ENCODE data around the gene STUM. TPM values are rescaled to one million over a fixed set of nuclear protein-coding genes. Genes with fewer than 3 reads are reported as not detected.
A peak's percentile ranks its signal among the peaks of the same experiment; 100 is the strongest.
"Not testable (repeated sequence)": the region's sequence is repeated elsewhere in the genome, so short reads cannot be mapped to it uniquely, and the experiment has no call there.

Gene STUM
- total RNA-seq, 1 donor from 2014 or later: 6.4 TPM

- intact Hi-C loops (cut with DNase I): loop anchor here (5.0 kb wide), 1 partner anchor 63 kb away; the partner anchor contains the start of gene STUM
- DNase-seq (ENCODE audit: extremely low spot score in 2 of 2): no peak
- TF ChIP-seq POLR2AphosphoS5 (IDR thresholded peaks at IDR 0.05; ENCODE audit: insufficient read depth in 1 of 2, low read depth in 1 of 2) (peak in 1 of 2 donors; percentile 50), CTCF (IDR thresholded peaks at IDR 0.05) (no peak), POLR2A (IDR thresholded peaks at IDR 0.05) (no peak)
- Histone ChIP-seq H3K9me3 (no peaks in the 10 kb centered on the region), H3K36me3 (no peaks in the 10 kb centered on the region), H3K4me1 (peaks cover 21% of the 10 kb centered on the region), H3K27me3 (no peaks in the 10 kb centered on the region), H3K27ac (no peak overlapping the region), H3K4me3 (no peak overlapping the region)
Measured at GRCh38 chr1:226609836-226610455, 61.4 kb downstream of the STUM start.

- Histone ChIP-seq H3K4me3 (no peak overlapping the region), H3K4me1 (peaks cover 14% of the 10 kb centered on the region), H3K27ac (no peak overlapping the region), H3K9me3 (no peaks in the 10 kb centered on the region), H3K36me3 (no peaks in the 10 kb centered on the region), H3K27me3 (no peaks in the 10 kb centered on the region)
- intact Hi-C loops (cut with DNase I): no loop called here
- DNase-seq (ENCODE audit: extremely low spot score in 2 of 2): no peak
- TF ChIP-seq CTCF (IDR thresholded peaks at IDR 0.05): no peak
- TF ChIP-seq POLR2AphosphoS5 (IDR thresholded peaks at IDR 0.05; ENCODE audit: insufficient read depth in 1 of 2, low read depth in 1 of 2): no peak
- no peak for TF ChIP-seq POLR2A (IDR thresholded peaks at IDR 0.05)
Measured at GRCh38 chr1:226610671-226611070, 62.1 kb downstream of the STUM start.

GRCh38 chr1:226611301-226611700, 62.7 kb downstream of the STUM start:
- Histone ChIP-seq H3K27ac (no peak overlapping the region), H3K27me3 (no peaks in the 10 kb centered on the region), H3K4me1 (peaks cover 7% of the 10 kb centered on the region), H3K36me3 (no peaks in the 10 kb centered on the region), H3K4me3 (no peak overlapping the region), H3K9me3 (no peaks in the 10 kb centered on the region)
- TF ChIP-seq POLR2A (IDR thresholded peaks at IDR 0.05) (no peak), CTCF (IDR thresholded peaks at IDR 0.05) (no peak), POLR2AphosphoS5 (IDR thresholded peaks at IDR 0.05; ENCODE audit: insufficient read depth in 1 of 2, low read depth in 1 of 2) (no peak)
- DNase-seq (ENCODE audit: extremely low spot score in 2 of 2): no peak
- intact Hi-C loops (cut with DNase I): no loop called here

- DNase-seq (ENCODE audit: extremely low spot score in 2 of 2); intact Hi-C loops (cut with DNase I); H3K4me3 ChIP-seq: not testable (repeated sequence)
Measured at GRCh38 chr1:226611980-226612379, 63.4 kb downstream of the STUM start.

GRCh38 chr1:226615876-226616275, 67.3 kb downstream of the STUM start:
- TF ChIP-seq POLR2A (IDR thresholded peaks at IDR 0.05): no peak
- TF ChIP-seq POLR2AphosphoS5 (IDR thresholded peaks at IDR 0.05; ENCODE audit: insufficient read depth in 1 of 2, low read depth in 1 of 2): no peak
- no peak for TF ChIP-seq CTCF (IDR thresholded peaks at IDR 0.05)
- H3K4me1 ChIP-seq: no peaks in the 10 kb centered on the region
- intact Hi-C loops (cut with DNase I): no loop called here
- DNase-seq (ENCODE audit: extremely low spot score in 2 of 2): no peak
- no peaks in the 10 kb centered on the region for H3K36me3 ChIP-seq
- H3K4me3 ChIP-seq: no peak overlapping the region
- H3K27me3 ChIP-seq: no peaks in the 10 kb centered on the region
- H3K27ac ChIP-seq: no peak overlapping the region
- no peaks in the 10 kb centered on the region for H3K9me3 ChIP-seq

More at GRCh38 chr1:226611980-226612379, 63.4 kb downstream of the STUM start:
- not testable (repeated sequence) for H3K9me3 ChIP-seq, H3K27ac ChIP-seq, H3K36me3 ChIP-seq, H3K4me1 ChIP-seq, H3K27me3 ChIP-seq
